Measurements from ENCODE around the gene IFFO2. TPM values are rescaled to one million over a fixed set of nuclear protein-coding genes. Genes with fewer than 3 reads are reported as not detected.
A peak's percentile ranks its signal among the peaks of the same experiment; 100 is the strongest.

Gene IFFO2
- total and polyA plus RNA-seq, 2 of the 13 experiments (the other 11 are each of a cell fraction or from before 2014, with no cell fraction given): 7.3 to 16.7 TPM

DNA sequence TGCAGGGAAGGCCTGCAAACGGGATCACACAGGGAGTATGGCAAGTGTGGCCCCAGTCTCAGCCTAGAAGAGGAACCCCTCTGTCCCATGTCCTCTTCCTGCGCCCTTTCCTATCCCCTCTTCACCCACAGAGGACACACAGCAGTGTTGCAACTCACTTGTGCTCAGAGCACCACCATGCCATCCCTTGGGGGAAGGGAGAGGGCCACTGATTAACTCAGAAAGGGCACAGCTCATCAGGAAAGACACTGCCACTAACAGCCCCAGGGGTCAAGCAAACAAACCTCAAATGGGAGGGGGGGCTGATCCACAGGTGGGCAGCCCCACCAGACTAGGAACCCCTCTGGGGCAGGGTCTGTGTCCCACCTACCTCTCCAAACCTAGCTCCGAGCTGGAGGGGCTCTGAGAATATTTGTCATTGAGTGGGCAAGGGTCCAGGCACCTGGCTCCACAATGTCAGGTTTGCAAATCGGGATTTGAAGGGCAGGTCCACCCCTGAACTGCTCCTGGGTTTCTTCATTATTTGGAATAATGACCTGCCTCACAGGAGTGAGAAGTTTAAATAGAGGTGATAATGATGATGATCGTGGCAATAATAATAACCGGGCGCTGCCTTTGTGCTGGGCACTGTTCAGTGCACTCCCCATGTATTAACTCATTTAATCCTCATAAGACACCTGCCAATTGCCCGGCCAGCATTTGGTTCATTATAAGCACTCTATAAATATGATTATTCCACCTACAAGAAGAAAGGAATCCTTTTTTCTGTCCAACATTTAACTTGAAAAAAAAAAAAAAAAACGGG lies 55.1 kb downstream of the IFFO2 start (continued):
- TF ChIP-seq, protein P1, sequence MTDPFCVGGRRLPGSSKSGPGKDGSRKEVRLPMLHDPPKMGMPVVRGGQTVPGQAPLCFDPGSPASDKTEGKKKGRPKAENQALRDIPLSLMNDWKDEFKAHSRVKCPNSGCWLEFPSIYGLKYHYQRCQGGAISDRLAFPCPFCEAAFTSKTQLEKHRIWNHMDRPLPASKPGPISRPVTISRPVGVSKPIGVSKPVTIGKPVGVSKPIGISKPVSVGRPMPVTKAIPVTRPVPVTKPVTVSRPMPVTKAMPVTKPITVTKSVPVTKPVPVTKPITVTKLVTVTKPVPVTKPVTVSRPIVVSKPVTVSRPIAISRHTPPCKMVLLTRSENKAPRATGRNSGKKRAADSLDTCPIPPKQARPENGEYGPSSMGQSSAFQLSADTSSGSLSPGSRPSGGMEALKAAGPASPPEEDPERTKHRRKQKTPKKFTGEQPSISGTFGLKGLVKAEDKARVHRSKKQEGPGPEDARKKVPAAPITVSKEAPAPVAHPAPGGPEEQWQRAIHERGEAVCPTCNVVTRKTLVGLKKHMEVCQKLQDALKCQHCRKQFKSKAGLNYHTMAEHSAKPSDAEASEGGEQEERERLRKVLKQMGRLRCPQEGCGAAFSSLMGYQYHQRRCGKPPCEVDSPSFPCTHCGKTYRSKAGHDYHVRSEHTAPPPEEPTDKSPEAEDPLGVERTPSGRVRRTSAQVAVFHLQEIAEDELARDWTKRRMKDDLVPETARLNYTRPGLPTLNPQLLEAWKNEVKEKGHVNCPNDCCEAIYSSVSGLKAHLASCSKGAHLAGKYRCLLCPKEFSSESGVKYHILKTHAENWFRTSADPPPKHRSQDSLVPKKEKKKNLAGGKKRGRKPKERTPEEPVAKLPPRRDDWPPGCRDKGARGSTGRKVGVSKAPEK (CRISPR knock-in tag; IDR thresholded peaks at IDR 0.05; ENCODE audit: borderline replicate concordance): no peak
- TF ChIP-seq DPF2 (CRISPR knock-in tag; IDR thresholded peaks at IDR 0.05; ENCODE audit: borderline replicate concordance, low read depth): peak; percentile 80; the same call in 1 of the 2 replicates
- no peak for TF ChIP-seq MATR3 (CRISPR knock-in tag; IDR thresholded peaks at IDR 0.05)
- TF ChIP-seq, protein P2, sequence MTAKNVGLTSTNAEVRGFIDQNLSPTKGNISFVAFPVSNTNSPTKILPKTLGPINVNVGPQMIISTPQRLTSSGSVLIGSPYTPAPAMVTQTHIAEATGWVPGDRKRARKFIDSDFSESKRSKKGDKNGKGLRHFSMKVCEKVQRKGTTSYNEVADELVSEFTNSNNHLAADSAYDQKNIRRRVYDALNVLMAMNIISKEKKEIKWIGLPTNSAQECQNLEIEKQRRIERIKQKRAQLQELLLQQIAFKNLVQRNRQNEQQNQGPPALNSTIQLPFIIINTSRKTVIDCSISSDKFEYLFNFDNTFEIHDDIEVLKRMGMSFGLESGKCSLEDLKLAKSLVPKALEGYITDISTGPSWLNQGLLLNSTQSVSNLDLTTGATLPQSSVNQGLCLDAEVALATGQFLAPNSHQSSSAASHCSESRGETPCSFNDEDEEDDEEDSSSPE (CRISPR knock-in tag; IDR thresholded peaks at IDR 0.05): no peak; the same call in 1 of the 2 replicates
- TF ChIP-seq RORA (CRISPR knock-in tag; IDR thresholded peaks at IDR 0.05): no peak
- TF ChIP-seq, protein P3, sequence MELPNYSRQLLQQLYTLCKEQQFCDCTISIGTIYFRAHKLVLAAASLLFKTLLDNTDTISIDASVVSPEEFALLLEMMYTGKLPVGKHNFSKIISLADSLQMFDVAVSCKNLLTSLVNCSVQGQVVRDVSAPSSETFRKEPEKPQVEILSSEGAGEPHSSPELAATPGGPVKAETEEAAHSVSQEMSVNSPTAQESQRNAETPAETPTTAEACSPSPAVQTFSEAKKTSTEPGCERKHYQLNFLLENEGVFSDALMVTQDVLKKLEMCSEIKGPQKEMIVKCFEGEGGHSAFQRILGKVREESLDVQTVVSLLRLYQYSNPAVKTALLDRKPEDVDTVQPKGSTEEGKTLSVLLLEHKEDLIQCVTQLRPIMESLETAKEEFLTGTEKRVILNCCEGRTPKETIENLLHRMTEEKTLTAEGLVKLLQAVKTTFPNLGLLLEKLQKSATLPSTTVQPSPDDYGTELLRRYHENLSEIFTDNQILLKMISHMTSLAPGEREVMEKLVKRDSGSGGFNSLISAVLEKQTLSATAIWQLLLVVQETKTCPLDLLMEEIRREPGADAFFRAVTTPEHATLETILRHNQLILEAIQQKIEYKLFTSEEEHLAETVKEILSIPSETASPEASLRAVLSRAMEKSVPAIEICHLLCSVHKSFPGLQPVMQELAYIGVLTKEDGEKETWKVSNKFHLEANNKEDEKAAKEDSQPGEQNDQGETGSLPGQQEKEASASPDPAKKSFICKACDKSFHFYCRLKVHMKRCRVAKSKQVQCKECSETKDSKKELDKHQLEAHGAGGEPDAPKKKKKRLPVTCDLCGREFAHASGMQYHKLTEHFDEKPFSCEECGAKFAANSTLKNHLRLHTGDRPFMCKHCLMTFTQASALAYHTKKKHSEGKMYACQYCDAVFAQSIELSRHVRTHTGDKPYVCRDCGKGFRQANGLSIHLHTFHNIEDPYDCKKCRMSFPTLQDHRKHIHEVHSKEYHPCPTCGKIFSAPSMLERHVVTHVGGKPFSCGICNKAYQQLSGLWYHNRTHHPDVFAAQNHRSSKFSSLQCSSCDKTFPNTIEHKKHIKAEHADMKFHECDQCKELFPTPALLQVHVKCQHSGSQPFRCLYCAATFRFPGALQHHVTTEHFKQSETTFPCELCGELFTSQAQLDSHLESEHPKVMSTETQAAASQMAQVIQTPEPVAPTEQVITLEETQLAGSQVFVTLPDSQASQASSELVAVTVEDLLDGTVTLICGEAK (IDR thresholded peaks at IDR 0.05): no peak
- TF ChIP-seq, protein P3 (CRISPR knock-in tag; IDR thresholded peaks at IDR 0.05): no peak; the same call in 1 of the 2 replicates
- TF ChIP-seq TP53 (CRISPR knock-in tag; conservative IDR thresholded peaks at IDR 0.05): no peak
- no peak for TF ChIP-seq ZSCAN29 (CRISPR knock-in tag; conservative IDR thresholded peaks at IDR 0.05)
- no peak for TF ChIP-seq FOXM1 (CRISPR knock-in tag; IDR thresholded peaks at IDR 0.05)
- TF ChIP-seq SAFB2 (CRISPR knock-in tag; IDR thresholded peaks at IDR 0.05; ENCODE audit: borderline replicate concordance, low read depth): no peak
- TF ChIP-seq POLR2G (IDR thresholded peaks at IDR 0.05; ENCODE audit: low read depth, low read length): peak; percentile 73
- TF ChIP-seq YEATS4 (CRISPR knock-in tag; IDR thresholded peaks at IDR 0.05; ENCODE audit: borderline replicate concordance): peak; percentile 55; the same call in 1 of the 2 replicates
- peak; percentile 65; the same call in 1 of the 2 replicates for TF ChIP-seq ZNF644 (CRISPR knock-in tag; IDR thresholded peaks at IDR 0.05; ENCODE audit: low read depth)
- no peak for TF ChIP-seq ZNF44 (CRISPR knock-in tag; IDR thresholded peaks at IDR 0.05)
- no peak for TF ChIP-seq MBD4 (IDR thresholded peaks at IDR 0.05; ENCODE audit: borderline replicate concordance, low read length)
